ENCODE data around the gene ANKRD12.

The ANKRD12 gene

GRCh38 chr18:9231852-9232486 is 95.4 kb downstream of the ANKRD12 start:
- no peak for TF ChIP-seq CTCF (conservative IDR thresholded peaks at IDR 0.05)
- H3K27ac ChIP-seq: no peak overlapping the region

- no peak for TF ChIP-seq CTCF (conservative IDR thresholded peaks at IDR 0.05)
- H3K27ac ChIP-seq: no peak overlapping the region
Measured at GRCh38 chr18:9232977-9233376, 96.4 kb downstream of the ANKRD12 start.

- TF ChIP-seq CTCF (conservative IDR thresholded peaks at IDR 0.05): no peak
- no peak overlapping the region for H3K27ac ChIP-seq
Measured at GRCh38 chr18:9233771-9234440, 97.3 kb downstream of the ANKRD12 start.

- H3K27ac ChIP-seq: no peak overlapping the region
- TF ChIP-seq CTCF (conservative IDR thresholded peaks at IDR 0.05): no peak
Measured at GRCh38 chr18:9234528-9234927, 97.9 kb downstream of the ANKRD12 start.

- TF ChIP-seq CTCF (conservative IDR thresholded peaks at IDR 0.05): no peak
- no peak overlapping the region for H3K27ac ChIP-seq
Measured at GRCh38 chr18:9237981-9238380, 101.4 kb downstream of the ANKRD12 start.

- no peak overlapping the region for H3K27ac ChIP-seq
- TF ChIP-seq CTCF (conservative IDR thresholded peaks at IDR 0.05): no peak
Measured at GRCh38 chr18:9239720-9240119, 103.1 kb downstream of the ANKRD12 start.

- no peak overlapping the region for H3K27ac ChIP-seq
- TF ChIP-seq CTCF (conservative IDR thresholded peaks at IDR 0.05): no peak
Measured at GRCh38 chr18:9240270-9240669, 103.7 kb downstream of the ANKRD12 start.

Data from VCaP (cell line).